ENCODE data around the gene ITPR1.

The ITPR1 gene

GRCh38 chr3:4511491-4512262 lies 18.5 kb downstream of the ITPR1 start:
- H2AK5ac ChIP-seq (ENCODE audit: low read length, severe bottlenecking) = no peak overlapping the region
- peaks cover 0 to 11% of the 10 kb centered on the region in 2 experiments for H3K27me3 ChIP-seq (ENCODE audit: control insufficient read depth in 1 of 2, insufficient read depth in 1 of 2, low read length in 2 of 2)
- H3K4me2 ChIP-seq (ENCODE audit: low read length, poor library complexity, severe bottlenecking) = no peak overlapping the region
- no peak overlapping the region for H3K23ac ChIP-seq (ENCODE audit: low read length in 2 of 2)
- H2AFZ ChIP-seq (ENCODE audit: low read depth, low read length) = no peak overlapping the region
- no peak overlapping the region for H2BK12ac ChIP-seq (ENCODE audit: low read length in 2 of 2)
- no peak overlapping the region for H4K8ac ChIP-seq (ENCODE audit: low read length)
- 79% methylated on average over 7 of the region's 7 CpGs for WGBS
- H3K14ac ChIP-seq (ENCODE audit: low read length in 2 of 2) = no peak overlapping the region
- no peaks in the 10 kb centered on the region for H3K36me3 ChIP-seq (ENCODE audit: control insufficient read depth in 1 of 2, insufficient read depth in 2 of 2, low read depth in 1 of 2, low read length in 2 of 2)
- no peak overlapping the region for H2BK15ac ChIP-seq (ENCODE audit: low read depth, poor library complexity, severe bottlenecking)
- no peaks in the 10 kb centered on the region for H3K9me3 ChIP-seq (ENCODE audit: control insufficient read depth, low read length)
- no peak overlapping the region for H3K9ac ChIP-seq (ENCODE audit: low read length)
- H2BK5ac ChIP-seq (ENCODE audit: low read depth, low read length, poor library complexity, severe bottlenecking) = no peak overlapping the region
- no peak overlapping the region for H4K91ac ChIP-seq (ENCODE audit: low read length)
- no peak overlapping the region for H2BK120ac ChIP-seq (ENCODE audit: low read depth, low read length)
- H3K4me1 ChIP-seq (ENCODE audit: control insufficient read depth, insufficient read depth, low read depth, low read length) = peaks cover 3% of the 10 kb centered on the region
- H3K18ac ChIP-seq (ENCODE audit: low read depth in 1 of 2, low read length in 2 of 2) = no peak overlapping the region
- no peak overlapping the region for H3K4ac ChIP-seq (ENCODE audit: low read depth in 1 of 2, low read length in 2 of 2)
- H3K79me1 ChIP-seq (replicated peaks; ENCODE audit: low read length, poor library complexity, severe bottlenecking) = no peaks in the 10 kb centered on the region
- H3K27ac ChIP-seq (ENCODE audit: low read length, poor library complexity, severe bottlenecking) = no peak overlapping the region
- no peak for DNase-seq
- H3K4me3 ChIP-seq (ENCODE audit: insufficient read depth in 1 of 2, low read depth in 1 of 2, low read length in 2 of 2) = no peak overlapping the region

GRCh38 chr3:4512895-4513616 lies 19.9 kb downstream of the ITPR1 start:
- no peak overlapping the region for H2AFZ ChIP-seq (ENCODE audit: low read depth, low read length)
- no peak overlapping the region for H2BK120ac ChIP-seq (ENCODE audit: low read depth, low read length)
- H3K9me3 ChIP-seq (ENCODE audit: control insufficient read depth, low read length) = no peaks in the 10 kb centered on the region
- no peak for DNase-seq
- H4K8ac ChIP-seq (ENCODE audit: low read length) = peak overlapping the region; percentile 31
- H2BK15ac ChIP-seq (ENCODE audit: low read depth, poor library complexity, severe bottlenecking) = no peak overlapping the region
- H3K36me3 ChIP-seq (ENCODE audit: control insufficient read depth in 1 of 2, insufficient read depth in 2 of 2, low read depth in 1 of 2, low read length in 2 of 2) = no peaks in the 10 kb centered on the region
- H3K14ac ChIP-seq (ENCODE audit: low read length in 2 of 2) = peak overlapping the region in 1 of 2 experiments; percentile 48
- H3K23ac ChIP-seq (ENCODE audit: low read length in 2 of 2) = no peak overlapping the region
- H3K4me3 ChIP-seq (ENCODE audit: insufficient read depth in 1 of 2, low read depth in 1 of 2, low read length in 2 of 2) = no peak overlapping the region
- no peak overlapping the region for H3K18ac ChIP-seq (ENCODE audit: low read depth in 1 of 2, low read length in 2 of 2)
- H3K4me1 ChIP-seq (ENCODE audit: control insufficient read depth, insufficient read depth, low read depth, low read length) = peaks cover 3% of the 10 kb centered on the region
- peak overlapping the region in 1 of 2 experiments; percentile 37 for H3K4ac ChIP-seq (ENCODE audit: low read depth in 1 of 2, low read length in 2 of 2)
- H3K27ac ChIP-seq (ENCODE audit: low read length, poor library complexity, severe bottlenecking) = no peak overlapping the region
- 27% methylated on average over 14 of the region's 15 CpGs for WGBS
- H3K27me3 ChIP-seq (ENCODE audit: control insufficient read depth in 1 of 2, insufficient read depth in 1 of 2, low read length in 2 of 2) = peaks cover 0 to 11% of the 10 kb centered on the region in 2 experiments
- no peaks in the 10 kb centered on the region for H3K79me1 ChIP-seq (replicated peaks; ENCODE audit: low read length, poor library complexity, severe bottlenecking)
- no peak overlapping the region for H2BK5ac ChIP-seq (ENCODE audit: low read depth, low read length, poor library complexity, severe bottlenecking)
- H2AK5ac ChIP-seq (ENCODE audit: low read length, severe bottlenecking) = no peak overlapping the region
- no peak overlapping the region for H3K9ac ChIP-seq (ENCODE audit: low read length)
- no peak overlapping the region for H2BK12ac ChIP-seq (ENCODE audit: low read length in 2 of 2)
- no peak overlapping the region for H4K91ac ChIP-seq (ENCODE audit: low read length)
- no peak overlapping the region for H3K4me2 ChIP-seq (ENCODE audit: low read length, poor library complexity, severe bottlenecking)

GRCh38 chr3:4514321-4514720 lies 21.2 kb downstream of the ITPR1 start:
- H2AK5ac ChIP-seq (ENCODE audit: low read length, severe bottlenecking) = no peak overlapping the region
- no peak overlapping the region for H2BK12ac ChIP-seq (ENCODE audit: low read length in 2 of 2)
- no peaks in the 10 kb centered on the region for H3K9me3 ChIP-seq (ENCODE audit: control insufficient read depth, low read length)
- no peak overlapping the region for H4K91ac ChIP-seq (ENCODE audit: low read length)
- H3K4me1 ChIP-seq (ENCODE audit: control insufficient read depth, insufficient read depth, low read depth, low read length) = peaks cover 3% of the 10 kb centered on the region
- no peaks in the 10 kb centered on the region for H3K79me1 ChIP-seq (replicated peaks; ENCODE audit: low read length, poor library complexity, severe bottlenecking)
- H3K18ac ChIP-seq (ENCODE audit: low read depth in 1 of 2, low read length in 2 of 2) = no peak overlapping the region
- no peak overlapping the region for H3K4me2 ChIP-seq (ENCODE audit: low read length, poor library complexity, severe bottlenecking)
- H3K27me3 ChIP-seq (ENCODE audit: control insufficient read depth in 1 of 2, insufficient read depth in 1 of 2, low read length in 2 of 2) = peaks cover 0 to 11% of the 10 kb centered on the region in 2 experiments
- no peak overlapping the region for H2BK5ac ChIP-seq (ENCODE audit: low read depth, low read length, poor library complexity, severe bottlenecking)
- WGBS = 83% methylated on average over 5 of the region's 5 CpGs
- no peak overlapping the region for H3K9ac ChIP-seq (ENCODE audit: low read length)
- H3K4me3 ChIP-seq (ENCODE audit: insufficient read depth in 1 of 2, low read depth in 1 of 2, low read length in 2 of 2) = no peak overlapping the region
- DNase-seq = no peak
- no peak overlapping the region for H2AFZ ChIP-seq (ENCODE audit: low read depth, low read length)
- no peak overlapping the region for H4K8ac ChIP-seq (ENCODE audit: low read length)
- H2BK15ac ChIP-seq (ENCODE audit: low read depth, poor library complexity, severe bottlenecking) = no peak overlapping the region
- H3K14ac ChIP-seq (ENCODE audit: low read length in 2 of 2) = no peak overlapping the region
- no peak overlapping the region for H3K27ac ChIP-seq (ENCODE audit: low read length, poor library complexity, severe bottlenecking)
- no peak overlapping the region for H3K23ac ChIP-seq (ENCODE audit: low read length in 2 of 2)
- no peak overlapping the region for H2BK120ac ChIP-seq (ENCODE audit: low read depth, low read length)
- H3K36me3 ChIP-seq (ENCODE audit: control insufficient read depth in 1 of 2, insufficient read depth in 2 of 2, low read depth in 1 of 2, low read length in 2 of 2) = no peaks in the 10 kb centered on the region
- no peak overlapping the region for H3K4ac ChIP-seq (ENCODE audit: low read depth in 1 of 2, low read length in 2 of 2)

GRCh38 chr3:4514916-4515315 lies 21.8 kb downstream of the ITPR1 start:
- Histone ChIP-seq H3K14ac (ENCODE audit: low read length in 2 of 2) (no peak overlapping the region), H3K79me1 (replicated peaks; ENCODE audit: low read length, poor library complexity, severe bottlenecking) (no peaks in the 10 kb centered on the region), H3K27ac (ENCODE audit: low read length, poor library complexity, severe bottlenecking) (no peak overlapping the region), H2BK120ac (ENCODE audit: low read depth, low read length) (no peak overlapping the region), H3K18ac (ENCODE audit: low read depth in 1 of 2, low read length in 2 of 2) (peak overlapping the region in 1 of 2 experiments; percentile 2), H4K91ac (ENCODE audit: low read length) (no peak overlapping the region), H3K9ac (ENCODE audit: low read length) (no peak overlapping the region), H4K8ac (ENCODE audit: low read length) (no peak overlapping the region), H2AFZ (ENCODE audit: low read depth, low read length) (no peak overlapping the region), H3K23ac (ENCODE audit: low read length in 2 of 2) (no peak overlapping the region), H3K4ac (ENCODE audit: low read depth in 1 of 2, low read length in 2 of 2) (no peak overlapping the region), H3K4me3 (ENCODE audit: insufficient read depth in 1 of 2, low read depth in 1 of 2, low read length in 2 of 2) (no peak overlapping the region), H2BK12ac (ENCODE audit: low read length in 2 of 2) (no peak overlapping the region), H2BK5ac (ENCODE audit: low read depth, low read length, poor library complexity, severe bottlenecking) (no peak overlapping the region), H3K4me1 (ENCODE audit: control insufficient read depth, insufficient read depth, low read depth, low read length) (peaks cover 3% of the 10 kb centered on the region), H3K9me3 (ENCODE audit: control insufficient read depth, low read length) (no peaks in the 10 kb centered on the region), H2AK5ac (ENCODE audit: low read length, severe bottlenecking) (no peak overlapping the region), H3K36me3 (ENCODE audit: control insufficient read depth in 1 of 2, insufficient read depth in 2 of 2, low read depth in 1 of 2, low read length in 2 of 2) (no peaks in the 10 kb centered on the region), H3K27me3 (ENCODE audit: control insufficient read depth in 1 of 2, insufficient read depth in 1 of 2, low read length in 2 of 2) (peaks cover 0 to 11% of the 10 kb centered on the region in 2 experiments), H3K4me2 (ENCODE audit: low read length, poor library complexity, severe bottlenecking) (no peak overlapping the region), H2BK15ac (ENCODE audit: low read depth, poor library complexity, severe bottlenecking) (no peak overlapping the region)
- no peak for DNase-seq
- WGBS = 83% methylated on average over 1 of the region's 1 CpG

Data from mesenchymal stem cell (in vitro differentiated cells and primary cell).